GM19240 (cell line): ENCODE measurements around the gene FTSJ3.
A peak's percentile ranks its signal among the peaks of the same experiment; 100 is the strongest.
"Not testable (repeated sequence)": the region's sequence is repeated elsewhere in the genome, so short reads cannot be mapped to it uniquely, and the experiment has no call there.

Experiments
- DNase-seq: peaks from one replicate; pipeline ENCODE4 v3.0.0; 2011; ENCODE audit warnings: low spot score; ENCODE audit not compliant: insufficient read length

The FTSJ3 gene

GRCh38 chr17:63827002-63827800 lies at the start of gene FTSJ3, which contains the start of gene PSMC5:
Gene FTSJ3, minus strand, starts transcription at chr17:63827663. Its CDS starts 761 bp downstream, at chr17:63826902.
Gene PSMC5, plus strand, starts transcription at chr17:63827431. Its CDS starts 60 bp downstream, at chr17:63827491.
- DNase-seq = peak; percentile 86

- not testable (repeated sequence) for DNase-seq
These were observed 47.2 kb upstream of the FTSJ3 start for GRCh38 chr17:63874693-63875092.

GRCh38 chr17:63874061-63874626 lies 46.7 kb upstream of the FTSJ3 start:
- DNase-seq = not testable (repeated sequence)

GRCh38 chr17:63873577-63873976 lies 46.1 kb upstream of the FTSJ3 start, which contains the start of gene CSH2:
Gene CSH2, minus strand, starts transcription at chr17:63873677. Its CDS starts 63 bp downstream, at chr17:63873614.
- DNase-seq = not testable (repeated sequence)

- not testable (repeated sequence) for DNase-seq
These were observed 44.3 kb upstream of the FTSJ3 start for GRCh38 chr17:63871646-63872365.

GRCh38 chr17:63870292-63870665 lies 42.8 kb upstream of the FTSJ3 start:
- not testable (repeated sequence) for DNase-seq

- DNase-seq = not testable (repeated sequence)
These were observed 42.2 kb upstream of the FTSJ3 start for GRCh38 chr17:63869491-63870291.

- DNase-seq = not testable (repeated sequence)
These were observed 39.2 kb upstream of the FTSJ3 start for GRCh38 chr17:63866625-63867024.

GRCh38 chr17:63859257-63859656 lies 31.8 kb upstream of the FTSJ3 start:
- no peak for DNase-seq

GRCh38 chr17:63856425-63856824 lies 29.0 kb upstream of the FTSJ3 start:
- DNase-seq = not testable (repeated sequence)

GRCh38 chr17:63855185-63855584 lies 27.7 kb upstream of the FTSJ3 start:
- DNase-seq = no peak

GRCh38 chr17:63854709-63855108 lies 27.2 kb upstream of the FTSJ3 start:
- no peak for DNase-seq

GRCh38 chr17:63853260-63853659 lies 25.8 kb upstream of the FTSJ3 start:
- DNase-seq = no peak

GRCh38 chr17:63850401-63850800 lies 22.9 kb upstream of the FTSJ3 start:
- DNase-seq = no peak

GRCh38 chr17:63848834-63849689 lies 21.6 kb upstream of the FTSJ3 start:
- DNase-seq = peak; percentile 79

- no peak for DNase-seq
These were observed 20.2 kb upstream of the FTSJ3 start for GRCh38 chr17:63847525-63848249.

GRCh38 chr17:63845509-63845908 lies 18.0 kb upstream of the FTSJ3 start:
- no peak for DNase-seq

- DNase-seq = no peak
These were observed 16.6 kb upstream of the FTSJ3 start for GRCh38 chr17:63843910-63844677.

- peak; percentile 53 for DNase-seq
These were observed 16.0 kb upstream of the FTSJ3 start for GRCh38 chr17:63843387-63843888.
